ENCODE results near the gene TENM3.

The TENM3 gene

DNA sequence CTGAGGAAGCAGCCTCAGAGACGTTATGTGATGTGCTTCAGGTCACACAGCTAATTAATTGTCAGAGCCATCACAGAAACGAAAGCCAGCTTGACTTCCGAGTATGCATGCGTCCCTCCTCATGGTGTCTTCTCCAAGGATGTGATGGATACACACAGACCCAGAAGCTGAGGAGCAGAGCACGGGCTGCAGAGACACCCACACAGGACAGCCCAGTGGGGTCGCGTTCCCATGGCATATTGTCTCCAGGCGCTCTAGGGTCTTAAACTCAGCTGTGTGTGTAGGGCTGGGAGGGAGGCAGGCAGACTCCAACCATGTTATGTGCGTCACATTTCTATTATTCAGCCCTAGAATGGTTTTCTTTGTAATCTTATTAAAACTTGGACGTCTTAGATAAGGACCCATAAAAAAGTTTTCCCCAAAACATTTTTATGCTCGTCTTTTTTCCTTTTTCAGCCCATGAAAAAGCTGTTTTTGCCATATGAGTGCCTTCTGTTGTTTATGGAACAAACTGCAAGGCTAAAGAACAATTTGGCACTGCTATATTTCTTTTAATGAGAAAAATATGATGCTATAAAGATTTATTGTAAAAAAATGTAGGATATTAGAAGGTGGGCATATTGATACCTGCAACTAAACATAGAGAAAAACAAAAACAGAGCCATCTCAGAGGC lies 48.5 kb downstream of the TENM3 start:
- DNase-seq = no peak

DNA sequence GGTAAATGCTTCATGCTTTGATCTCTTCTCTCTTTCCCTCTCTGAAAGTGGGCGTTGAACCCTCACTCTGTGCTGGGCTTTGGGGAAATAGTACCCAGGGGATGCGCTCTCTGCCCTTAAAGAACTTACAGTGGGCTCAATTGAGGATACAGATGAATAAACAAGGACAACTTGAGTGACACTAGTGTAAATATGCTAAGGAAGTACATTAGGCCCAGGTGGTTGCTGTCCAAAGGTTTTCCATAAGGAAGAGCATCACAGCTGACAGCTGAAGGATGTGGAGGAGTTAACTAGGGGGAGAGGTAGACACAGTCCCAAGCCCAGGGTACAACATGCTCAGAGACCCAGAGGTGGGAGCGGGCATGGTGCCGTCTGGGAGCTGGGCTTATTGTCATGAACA lies 49.4 kb downstream of the TENM3 start:
- DNase-seq = no peak

DNA sequence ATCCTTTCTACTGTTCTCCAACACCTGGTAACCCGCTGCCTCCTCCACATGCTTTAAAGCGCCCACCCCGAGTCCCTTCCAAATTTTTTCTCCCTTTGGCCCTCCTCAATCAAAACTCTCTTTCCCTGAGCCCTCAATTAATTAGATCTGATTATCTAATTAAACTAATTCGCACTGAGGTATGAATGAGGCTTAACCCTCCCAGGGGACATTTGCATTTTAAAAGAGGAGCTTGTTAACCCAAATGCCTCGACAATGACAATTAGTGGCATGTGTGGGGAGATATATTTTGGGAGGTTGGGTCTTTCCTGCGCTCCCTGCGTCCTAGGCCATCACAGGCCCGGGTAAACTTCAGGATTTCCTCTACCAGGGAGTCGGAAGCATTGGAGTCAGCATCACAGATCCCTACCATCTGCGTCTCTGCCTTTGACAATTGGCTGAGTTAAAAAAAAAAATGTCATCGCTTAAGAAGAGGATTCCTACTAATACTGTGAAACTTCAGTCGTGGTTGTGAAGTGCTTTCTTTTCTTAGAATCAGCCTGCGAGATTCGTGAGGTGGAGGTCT lies 50.6 kb downstream of the TENM3 start:
- DNase-seq = no peak

DNA sequence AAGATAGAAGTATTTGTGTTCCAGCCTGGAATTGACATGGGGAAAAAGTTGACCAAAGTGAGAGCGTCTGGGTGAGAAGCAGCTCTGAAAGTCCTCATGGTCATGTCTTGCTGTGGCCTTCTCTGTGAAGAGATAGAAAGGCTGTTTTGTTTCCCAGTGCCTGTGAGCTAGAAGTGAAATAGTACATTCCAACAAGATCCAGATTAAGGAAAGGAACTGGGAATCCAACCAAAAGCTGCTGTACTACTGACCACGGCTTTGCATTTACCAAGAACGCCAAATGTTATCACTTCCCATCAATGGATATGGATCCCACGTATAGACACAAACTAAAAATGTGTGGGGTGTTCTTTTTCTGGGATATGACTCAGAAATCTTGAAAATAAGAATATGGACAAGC lies 51.2 kb downstream of the TENM3 start:
- no peak for DNase-seq

DNA sequence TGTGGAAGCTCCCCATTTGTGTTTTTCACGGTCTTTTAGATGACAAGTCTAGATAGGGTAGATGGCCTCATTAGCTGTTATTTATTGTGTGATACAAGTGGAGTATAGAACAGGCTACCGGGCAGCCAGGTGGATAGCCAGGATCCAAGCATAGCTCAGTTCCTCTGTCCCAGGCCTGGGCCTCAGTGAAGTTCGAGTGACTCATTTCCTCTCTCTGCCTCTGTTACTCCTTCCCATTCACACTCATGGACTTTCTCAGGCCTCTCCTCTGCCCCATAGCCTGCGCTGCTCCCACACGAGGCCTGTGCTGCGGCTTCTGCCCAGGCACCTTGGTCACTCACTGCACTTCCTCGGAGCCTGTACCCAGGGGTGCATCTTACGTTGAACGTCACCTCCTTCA lies 54.5 kb downstream of the TENM3 start:
- DNase-seq = no peak

DNA sequence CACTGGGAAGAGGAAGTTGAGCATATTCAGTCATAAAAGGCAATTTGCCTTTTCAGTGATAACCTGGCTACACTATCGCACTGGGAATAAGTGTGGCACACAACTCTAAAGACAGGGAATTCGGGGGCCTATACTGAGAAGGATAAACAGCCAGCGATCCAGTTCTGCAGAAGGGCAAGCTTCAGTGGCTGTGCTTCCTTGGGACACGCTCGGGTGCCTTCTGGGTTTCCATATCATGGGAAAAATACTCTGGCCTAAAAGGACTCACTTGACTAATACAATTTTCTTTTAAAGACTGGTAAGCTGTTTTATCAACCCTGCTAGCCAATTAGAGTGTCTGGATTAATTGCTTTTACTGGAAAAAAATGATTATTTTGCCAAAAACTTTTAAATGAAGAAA lies 58.5 kb downstream of the TENM3 start:
- no peak for DNase-seq

DNA sequence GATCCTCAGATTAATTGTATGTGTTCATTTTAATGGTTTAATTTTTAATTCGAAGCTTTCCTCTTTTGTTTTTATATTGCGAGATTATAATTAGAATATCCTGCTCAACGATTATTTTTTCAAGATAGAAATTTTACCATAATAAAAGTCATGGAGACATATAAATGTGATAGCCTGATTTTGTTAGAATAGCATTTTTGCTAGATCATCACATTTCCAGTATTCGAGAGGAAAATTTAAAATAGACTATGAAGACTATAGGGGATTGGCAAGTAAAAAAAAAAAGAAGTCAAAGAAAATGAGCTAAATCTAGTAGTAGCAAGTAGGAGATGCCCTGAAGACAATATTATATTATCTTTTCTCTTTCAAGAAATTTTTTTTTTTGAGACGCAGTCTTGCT lies 60.6 kb downstream of the TENM3 start:
- DNase-seq = no peak

DNA sequence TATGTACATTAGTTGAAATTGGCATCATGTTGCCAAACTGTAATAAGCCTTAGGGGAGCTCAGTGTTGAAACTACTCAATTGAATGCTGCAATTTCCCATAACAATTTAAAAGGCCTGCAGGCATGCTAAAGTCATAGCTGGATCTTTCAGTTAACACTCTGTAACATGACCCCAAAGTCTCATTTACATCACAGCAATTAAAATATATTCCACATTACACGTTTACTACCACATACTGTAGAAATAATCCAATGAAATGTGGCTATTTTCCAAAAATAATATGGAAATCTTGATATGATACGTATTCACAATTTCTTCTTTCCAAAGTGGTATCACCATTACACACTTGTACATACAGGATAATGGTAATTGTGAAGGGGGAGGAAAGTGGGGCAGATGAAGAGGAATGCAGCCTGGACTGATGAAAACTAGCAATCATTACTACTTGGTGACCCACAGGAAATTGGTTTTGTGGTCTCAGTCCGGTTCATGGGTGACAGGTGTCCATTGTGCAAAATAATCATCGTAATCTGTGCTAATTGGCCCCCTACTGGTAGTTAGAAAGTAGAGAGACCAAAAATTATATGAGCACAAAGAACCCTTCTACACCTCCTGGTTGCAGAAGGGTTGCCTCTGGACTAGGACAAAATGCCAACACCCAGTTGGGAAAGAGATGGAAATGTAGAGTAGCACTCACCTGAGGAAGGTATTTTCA lies 63.7 kb downstream of the TENM3 start:
- no peak for DNase-seq

DNA sequence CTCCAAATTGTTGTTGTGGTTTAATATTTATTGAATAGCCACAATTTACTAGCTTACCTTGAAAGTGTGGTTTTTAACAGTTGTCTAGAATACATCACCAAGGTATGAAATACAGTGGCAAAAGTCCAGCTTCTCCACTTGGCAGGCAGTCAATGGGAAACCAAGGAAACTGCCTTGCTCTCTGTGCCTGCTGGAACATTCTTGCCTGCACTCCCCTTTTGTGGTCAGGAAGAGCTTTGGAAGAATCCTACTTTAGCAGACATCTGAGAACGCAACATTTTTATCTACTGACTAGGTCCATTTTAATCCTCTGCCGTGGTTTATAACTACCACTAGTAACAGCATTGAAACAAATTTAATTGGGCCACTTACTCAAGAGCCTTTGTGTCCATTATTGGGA lies 64.5 kb downstream of the TENM3 start:
- no peak for DNase-seq

DNA sequence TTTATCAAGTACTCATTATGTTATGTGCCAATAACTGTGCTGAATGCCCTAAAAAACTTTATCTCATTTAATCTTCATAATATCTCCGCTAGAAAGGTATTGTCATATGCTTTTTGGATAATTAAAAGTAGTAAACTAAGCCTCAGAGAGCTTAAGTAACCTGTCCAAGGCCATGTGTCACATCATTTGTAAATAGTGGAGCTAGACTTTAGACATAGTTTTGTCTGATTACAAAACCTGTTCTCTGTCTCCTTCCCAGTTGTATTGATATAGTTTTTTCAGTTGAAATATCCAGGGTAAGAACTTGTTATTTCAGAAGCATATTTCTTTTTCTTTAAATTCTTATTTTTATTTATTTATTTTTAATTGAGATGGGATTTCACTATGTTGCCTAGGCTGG lies 66.7 kb downstream of the TENM3 start:
- no peak for DNase-seq

DNA sequence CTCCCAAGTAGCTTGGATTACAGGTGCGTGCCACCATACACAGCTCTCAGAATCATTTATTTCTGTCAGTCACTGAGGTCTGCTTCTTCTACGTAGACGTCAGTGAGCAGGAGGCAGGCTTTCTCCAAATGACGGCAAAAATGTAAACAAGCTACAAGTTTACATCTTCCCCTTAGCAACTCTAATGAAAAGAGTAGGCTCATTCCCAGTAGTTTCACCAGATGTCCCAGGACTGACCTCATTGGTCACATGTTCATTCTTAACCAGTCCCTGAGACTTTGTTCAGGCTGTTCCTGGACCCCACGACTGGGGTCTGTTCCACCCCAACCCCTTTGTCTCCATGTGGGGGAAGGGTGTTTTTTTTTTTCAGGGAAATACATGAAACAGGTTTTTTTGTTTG lies 67.1 kb downstream of the TENM3 start:
- no peak for DNase-seq

DNA sequence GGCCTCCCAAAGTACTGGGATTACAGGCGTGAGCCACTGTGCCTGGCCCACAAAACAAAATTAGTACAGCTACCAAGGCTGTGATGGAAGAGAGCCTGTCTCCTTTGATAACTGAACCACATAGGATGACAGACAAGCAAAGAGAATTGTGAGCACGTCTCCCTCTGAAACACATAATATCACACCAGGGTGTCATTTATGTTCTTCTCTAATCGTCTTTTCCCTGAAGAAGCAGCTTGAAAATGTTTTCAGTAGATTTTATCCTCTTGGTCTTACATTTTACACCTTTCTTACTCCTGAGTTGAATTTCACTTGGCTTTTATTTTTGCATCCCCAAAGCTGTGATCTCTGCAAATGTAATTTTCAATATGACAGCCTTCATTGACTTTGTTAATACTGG lies 67.8 kb downstream of the TENM3 start:
- DNase-seq = no peak

DNA sequence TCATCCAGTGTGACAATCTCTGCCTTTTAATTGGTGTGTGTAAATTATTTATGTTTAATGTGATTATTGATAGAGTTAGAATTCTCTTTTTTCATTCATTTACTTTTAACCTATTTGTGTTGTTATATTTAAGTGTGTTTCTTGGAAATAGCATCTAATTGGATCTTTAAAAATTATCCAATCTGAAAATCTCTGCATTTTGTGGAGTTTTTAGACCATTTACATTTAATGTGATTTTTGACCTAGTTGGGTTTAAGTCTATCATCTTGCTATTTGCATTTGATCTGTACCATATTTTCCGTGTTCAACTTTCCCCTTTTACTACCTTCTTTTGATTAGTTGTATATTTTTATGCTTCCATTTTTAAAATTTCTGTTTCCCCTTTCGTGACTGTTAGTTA lies 71.3 kb downstream of the TENM3 start:
- DNase-seq = no peak

DNA sequence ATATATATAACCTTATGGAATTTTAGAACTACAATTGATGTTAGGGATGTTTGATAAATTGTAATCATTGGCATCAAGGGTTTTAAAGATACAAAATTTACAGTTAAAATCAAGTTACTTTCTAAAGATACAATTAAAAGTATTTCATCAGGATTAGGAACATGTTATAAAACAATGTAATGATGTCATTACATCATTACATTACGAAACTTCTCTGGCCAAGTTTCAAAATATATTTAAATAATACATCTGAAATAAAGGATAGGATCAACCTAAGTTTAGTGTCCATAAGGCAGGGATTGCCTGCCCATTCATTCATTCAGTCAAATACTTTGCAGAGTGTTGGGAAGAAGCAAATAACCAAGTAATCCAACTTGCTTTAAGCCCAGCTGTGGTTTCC lies 75.1 kb downstream of the TENM3 start:
- no peak for DNase-seq

DNA sequence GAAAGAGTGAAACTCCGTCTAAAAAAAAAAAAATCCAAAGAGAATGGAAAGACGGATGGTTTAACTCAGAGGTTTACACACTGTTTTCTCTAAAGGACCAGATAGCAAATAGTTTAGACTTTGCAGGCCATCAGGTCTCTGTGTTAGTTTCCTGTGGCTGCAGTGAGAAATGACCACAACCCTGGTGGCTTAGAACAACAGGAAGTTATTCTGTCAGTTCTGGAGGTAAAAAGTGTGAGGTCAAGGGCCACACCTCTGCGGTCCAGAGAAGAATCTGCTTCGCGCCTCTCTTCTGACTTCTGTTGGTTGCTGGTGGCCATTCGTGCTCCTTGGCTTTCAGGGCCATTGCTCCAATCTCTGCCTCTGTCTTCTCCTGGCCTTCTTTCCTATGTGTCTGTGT lies 76.9 kb downstream of the TENM3 start:
- no peak for DNase-seq

DNA sequence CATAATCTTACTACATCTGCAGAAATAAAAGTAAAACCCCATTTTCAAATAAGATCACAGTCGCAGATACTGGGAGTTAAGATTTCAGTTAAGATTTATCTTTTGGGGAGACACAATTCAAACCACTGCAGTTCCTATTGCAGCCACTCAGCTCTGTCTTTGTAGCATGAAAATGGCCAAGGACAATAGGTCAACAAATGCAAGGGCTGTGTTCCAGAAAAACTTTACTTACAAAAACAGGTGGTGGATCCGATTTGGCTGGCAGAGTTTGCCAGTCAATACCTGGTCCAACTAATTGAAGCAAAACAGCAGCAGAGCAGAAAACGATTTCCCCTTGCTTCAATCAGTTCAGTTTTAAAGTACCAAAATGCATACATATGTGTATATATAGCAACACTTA lies 77.4 kb downstream of the TENM3 start:
- DNase-seq = no peak

DNA sequence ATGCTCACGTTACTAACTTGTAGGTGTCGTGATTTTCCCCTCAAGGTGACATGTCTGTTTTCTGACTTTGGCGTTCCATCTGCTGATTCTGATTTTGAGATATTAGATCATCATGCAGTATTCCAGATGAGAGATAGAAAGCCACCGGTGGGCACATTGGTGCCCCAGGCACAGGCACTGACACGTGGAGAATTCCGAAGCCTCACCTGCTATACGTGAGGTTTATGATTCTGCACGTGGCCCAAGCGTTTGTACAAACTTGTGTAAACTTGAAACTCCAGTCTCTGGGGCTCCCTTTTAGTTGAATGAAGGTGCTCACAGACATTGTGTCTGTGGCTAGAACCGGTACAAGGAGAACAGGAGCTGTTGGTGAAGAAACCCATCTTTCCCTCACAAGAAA lies 81.1 kb downstream of the TENM3 start:
- no peak for DNase-seq

DNA sequence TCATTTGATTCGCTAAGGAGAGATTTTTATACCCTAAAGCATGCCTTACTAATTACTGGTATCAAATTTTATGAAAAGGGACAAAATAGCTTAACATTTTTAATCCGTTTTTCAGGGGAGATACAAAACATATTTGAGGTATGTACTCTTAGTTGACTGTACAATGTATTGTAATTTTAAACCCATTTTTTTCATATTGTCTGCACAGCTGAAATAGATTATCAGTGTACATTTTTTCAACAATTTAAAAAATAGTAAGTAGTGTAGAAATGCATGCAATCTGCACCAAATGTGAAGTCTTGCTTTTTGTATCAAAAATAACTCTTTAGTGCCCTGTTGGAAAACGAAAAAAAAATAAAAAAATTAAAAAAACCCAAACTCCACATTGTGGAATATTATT lies 82.2 kb downstream of the TENM3 start:
- DNase-seq = no peak

DNA sequence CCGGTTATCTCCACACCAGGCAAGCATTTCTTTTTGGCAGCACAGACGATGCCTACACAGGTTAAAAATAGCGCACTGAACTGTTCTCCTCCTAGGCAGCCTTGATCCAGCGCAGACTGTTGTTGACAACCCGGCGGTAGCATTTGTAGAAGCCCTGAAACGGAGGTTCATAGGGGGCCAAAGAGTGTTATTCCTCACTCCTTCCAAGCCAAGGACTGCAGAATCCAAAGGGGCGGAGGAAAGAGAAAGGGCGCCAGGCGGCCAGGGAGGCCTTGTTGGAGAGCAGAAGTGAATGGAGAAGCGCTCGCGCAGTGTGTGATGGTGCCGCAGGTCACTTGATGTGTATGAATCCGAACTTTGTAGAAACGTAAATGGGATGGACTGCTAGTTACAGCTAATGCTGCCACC lies 82.7 kb downstream of the TENM3 start:
- DNase-seq = no peak

DNA sequence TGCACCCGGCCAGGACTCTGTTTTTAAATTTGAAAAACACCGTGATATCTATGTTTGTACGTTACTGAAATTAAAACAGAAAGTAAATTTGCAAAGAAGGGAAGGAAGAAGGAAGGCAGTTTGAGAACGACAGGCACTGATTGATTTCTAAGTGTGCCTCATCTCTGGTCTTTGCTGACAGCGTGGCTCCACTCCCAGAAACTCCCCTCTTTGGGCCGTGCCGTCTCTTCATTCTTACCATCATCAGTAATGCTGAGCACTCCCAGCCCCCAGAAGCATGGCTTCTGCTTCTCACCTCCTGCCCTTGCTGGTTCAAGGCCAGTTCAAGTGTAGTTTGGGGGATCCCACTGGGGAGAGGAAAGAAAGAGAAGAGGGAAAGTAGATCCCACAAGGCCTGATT lies 85.3 kb downstream of the TENM3 start:
- no peak for DNase-seq

DNA sequence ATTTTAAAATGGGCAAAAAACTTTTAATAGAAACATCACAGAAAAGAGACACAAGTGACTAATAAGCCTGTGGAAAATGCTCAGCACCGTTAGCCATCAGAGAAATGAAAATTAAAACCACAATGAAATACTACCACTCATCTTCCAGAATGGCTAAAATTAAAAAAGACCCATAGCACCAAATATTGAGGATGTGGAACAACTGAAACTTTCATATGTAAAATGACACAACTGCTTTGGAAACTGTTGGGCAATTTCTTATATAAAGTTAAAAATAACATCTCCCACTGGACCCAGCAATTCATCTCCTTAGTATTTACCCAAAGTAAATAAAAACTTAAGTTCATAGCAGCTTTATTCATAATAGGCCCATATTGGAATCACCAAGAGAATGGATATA lies 94.2 kb downstream of the TENM3 start:
- DNase-seq = no peak

DNA sequence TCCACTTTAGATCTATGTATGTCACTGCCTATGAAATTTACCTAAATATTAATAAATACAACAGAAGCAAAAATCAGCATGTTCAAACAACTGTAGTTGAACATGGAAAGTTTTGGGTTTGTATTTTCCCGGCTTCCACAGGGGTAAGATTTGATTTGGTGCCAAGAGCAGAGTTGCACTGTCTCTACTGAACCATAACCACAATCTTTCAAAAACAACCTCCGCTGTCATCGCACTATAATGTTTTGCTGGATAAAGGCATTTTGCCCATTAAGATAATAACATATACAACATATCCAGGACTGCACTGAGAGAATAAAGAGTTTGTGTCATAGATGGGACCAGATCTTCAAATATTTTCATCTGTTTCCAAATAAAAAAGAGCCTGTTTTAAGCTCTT lies 94.9 kb downstream of the TENM3 start:
- no peak for DNase-seq

DNA sequence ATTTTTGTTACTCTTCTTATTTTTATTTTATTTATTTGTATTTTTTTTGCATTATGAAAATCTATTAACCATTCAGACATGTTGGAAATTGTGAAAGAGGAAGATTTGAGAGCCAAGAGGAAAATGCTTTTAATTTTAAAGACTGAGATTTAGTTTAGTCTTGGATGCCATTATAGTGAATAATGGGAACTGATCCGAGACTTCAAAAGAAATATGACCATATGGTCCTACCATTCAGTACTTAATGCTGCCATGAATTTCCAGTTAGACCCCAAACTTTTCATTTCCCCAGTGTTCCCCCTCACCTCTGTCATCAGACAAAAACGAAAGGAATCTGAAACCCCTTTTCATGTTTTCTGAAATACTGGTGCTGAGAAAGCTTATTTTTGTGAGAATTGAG lies 95.5 kb downstream of the TENM3 start:
- no peak for DNase-seq

DNA sequence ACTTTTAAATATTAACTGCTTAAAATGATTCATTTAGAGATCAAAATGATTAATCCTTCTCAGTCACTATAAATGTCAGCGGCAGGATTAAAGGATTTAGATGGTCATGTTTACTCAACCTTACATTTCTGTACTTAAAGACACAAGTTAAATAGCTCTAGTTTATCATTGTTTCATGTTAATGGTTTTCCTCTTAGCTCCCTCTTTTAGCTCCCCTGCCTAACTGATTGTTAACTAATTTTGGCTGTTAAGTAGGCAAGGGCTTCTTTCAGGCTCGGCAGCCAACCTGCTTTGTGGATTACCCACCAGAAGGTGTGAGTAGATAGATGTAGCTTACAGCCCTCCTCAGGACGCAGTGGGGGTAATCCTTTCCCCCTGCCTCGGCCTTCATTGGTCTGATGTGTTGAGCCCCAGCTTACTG lies 96.0 kb downstream of the TENM3 start:
- DNase-seq = no peak

DNA sequence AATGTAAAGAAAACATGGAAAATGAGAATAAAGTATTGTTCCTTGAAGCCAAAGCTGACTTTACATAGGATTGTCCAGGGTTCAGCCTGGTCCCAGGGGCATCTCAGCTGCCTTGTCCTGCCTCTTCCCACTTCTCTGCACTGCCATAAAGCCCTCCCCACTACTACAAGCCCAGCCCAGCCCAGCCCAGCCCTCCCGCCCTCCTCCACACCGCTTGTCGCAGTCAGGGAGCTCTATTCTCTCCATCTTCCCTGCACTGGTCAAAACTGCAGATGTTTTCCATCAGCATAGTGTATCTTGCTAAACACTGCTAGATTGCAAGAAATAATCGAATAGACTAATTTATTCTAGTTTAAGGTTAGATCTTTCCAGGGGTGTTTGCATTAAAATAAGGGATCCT lies 100.3 kb downstream of the TENM3 start:
- DNase-seq = no peak

Measured in stimulated activated CD4-positive, alpha-beta T cell treated with anti-CD3 and anti-CD28 coated beads, Interleukin-4, amount 100 ng/mL, for 24 hours (primary cell).